Immature natural killer cell (primary cell): ENCODE data around the gene COBL. TPM values are rescaled to one million over a fixed set of nuclear protein-coding genes. Genes with fewer than 3 reads are reported as not detected.

ENCODE experiments used
- DNase-seq, 3 donors: peaks; one replicate each; pipeline ENCODE4 v3.0.0; 2022; ENCODE audit warnings: mixed read lengths in 1 of 3
- H3K27ac Mint-ChIP-seq, 6 donors: one replicate each; pipeline ENCODE4 v1.8.0; 2020; ENCODE audit warnings: mixed read lengths in 6 of 6, mild to moderate bottlenecking in 5 of 6, inconsistent platforms in 4 of 6, moderate library complexity in 3 of 6
- H3K27me3 Mint-ChIP-seq, 3 donors: one replicate each; pipeline ENCODE4 v1.8.0; 2020 to 2021; ENCODE audit warnings: low read depth in 3 of 3, mild to moderate bottlenecking in 3 of 3, mixed read lengths in 3 of 3, moderate library complexity in 3 of 3, inconsistent platforms in 1 of 3
- H3K36me3 Mint-ChIP-seq, 3 donors: one replicate each; pipeline ENCODE4 v1.8.0; 2020; ENCODE audit warnings: mixed read lengths in 3 of 3, inconsistent platforms in 2 of 3, mild to moderate bottlenecking in 2 of 3
- H3K4me1 Mint-ChIP-seq, 2 donors: one replicate each; pipeline ENCODE4 v1.8.0; 2020; ENCODE audit warnings: inconsistent platforms in 2 of 2, mild to moderate bottlenecking in 2 of 2, mixed read lengths in 2 of 2, moderate library complexity in 1 of 2
- H3K4me3 Mint-ChIP-seq, 5 donors: one replicate each; pipeline ENCODE4 v1.8.0; 2020; ENCODE audit warnings: mild to moderate bottlenecking in 5 of 5, mixed read lengths in 5 of 5, inconsistent platforms in 3 of 5, moderate library complexity in 3 of 5
- H3K9me3 Mint-ChIP-seq, 6 donors: one replicate each; pipeline ENCODE4 v1.8.0; 2020; ENCODE audit warnings: mild to moderate bottlenecking in 6 of 6, mixed read lengths in 6 of 6, inconsistent platforms in 4 of 6, moderate library complexity in 3 of 6
- polyA plus RNA-seq, 3 donors: library from polyadenylated mRNA; unstranded; fragments of 300-500 nt; fragmentation: Illumina TruSeq; gene quantifications; one replicate each; pipeline ENCODE4 v1.2.3, GENCODE V29; 2021

The COBL gene
- polyA plus RNA-seq, 3 donors from 2014 or later: not detected

GRCh38 chr7:51103718-51104117, 212.9 kb downstream of the COBL start:
- H3K27ac Mint-ChIP-seq: no peak overlapping the region
- no peaks in the 10 kb centered on the region for H3K36me3 Mint-ChIP-seq
- no peak overlapping the region for H3K4me3 Mint-ChIP-seq
- H3K9me3 Mint-ChIP-seq: peaks cover 0 to 3% (median 0%) of the 10 kb centered on the region in 6 donors
- no peak for DNase-seq
- H3K27me3 Mint-ChIP-seq: peaks cover 0 to 7% (median 1%) of the 10 kb centered on the region in 3 donors
- no peaks in the 10 kb centered on the region for H3K4me1 Mint-ChIP-seq

GRCh38 chr7:51102828-51103227, 213.8 kb downstream of the COBL start:
- Mint-ChIP-seq H3K4me3 (no peak overlapping the region), H3K4me1 (no peaks in the 10 kb centered on the region), H3K9me3 (peaks cover 0 to 6% (median 2%) of the 10 kb centered on the region in 6 donors), H3K27ac (no peak overlapping the region), H3K36me3 (no peaks in the 10 kb centered on the region), H3K27me3 (peaks cover 0 to 7% (median 0%) of the 10 kb centered on the region in 3 donors)
- DNase-seq: no peak

- Mint-ChIP-seq H3K27me3 (peaks cover 0 to 6% (median 0%) of the 10 kb centered on the region in 3 donors), H3K4me1 (no peaks in the 10 kb centered on the region), H3K36me3 (no peaks in the 10 kb centered on the region), H3K9me3 (peaks cover 0 to 15% (median 4%) of the 10 kb centered on the region in 6 donors), H3K4me3 (no peak overlapping the region), H3K27ac (no peak overlapping the region)
- no peak for DNase-seq
These were observed 215.4 kb downstream of the COBL start for GRCh38 chr7:51101111-51101757.

- Mint-ChIP-seq H3K4me1 (no peaks in the 10 kb centered on the region), H3K36me3 (peaks cover 0 to 9% (median 7%) of the 10 kb centered on the region in 3 donors), H3K27me3 (peaks cover 2 to 7% (median 2%) of the 10 kb centered on the region in 3 donors), H3K27ac (no peak overlapping the region), H3K4me3 (no peak overlapping the region), H3K9me3 (peaks cover 12 to 25% (median 15%) of the 10 kb centered on the region in 6 donors)
- no peak for DNase-seq
These were observed 226.2 kb downstream of the COBL start for GRCh38 chr7:51090411-51090810.

GRCh38 chr7:51085034-51085692, 231.4 kb downstream of the COBL start:
- DNase-seq: no peak
- Mint-ChIP-seq H3K27me3 (peaks cover 0 to 4% (median 2%) of the 10 kb centered on the region in 3 donors), H3K4me1 (no peaks in the 10 kb centered on the region), H3K27ac (no peak overlapping the region), H3K36me3 (no peaks in the 10 kb centered on the region), H3K9me3 (peaks cover 0 to 5% (median 0%) of the 10 kb centered on the region in 6 donors), H3K4me3 (no peak overlapping the region)

- H3K36me3 Mint-ChIP-seq: no peaks in the 10 kb centered on the region
These were observed 232.5 kb downstream of the COBL start for GRCh38 chr7:51084121-51084520.

GRCh38 chr7:51082940-51083533, 233.6 kb downstream of the COBL start:
- peaks cover 0 to 2% (median 2%) of the 10 kb centered on the region in 3 donors for H3K27me3 Mint-ChIP-seq
- H3K9me3 Mint-ChIP-seq: peaks cover 0 to 5% (median 0%) of the 10 kb centered on the region in 6 donors
- no peaks in the 10 kb centered on the region for H3K36me3 Mint-ChIP-seq
- no peak overlapping the region for H3K4me3 Mint-ChIP-seq
- no peak for DNase-seq
- H3K27ac Mint-ChIP-seq: no peak overlapping the region
- no peaks in the 10 kb centered on the region for H3K4me1 Mint-ChIP-seq

More at GRCh38 chr7:51084121-51084520, 232.5 kb downstream of the COBL start:
- Mint-ChIP-seq H3K9me3 (peaks cover 0 to 5% (median 0%) of the 10 kb centered on the region in 6 donors), H3K27ac (no peak overlapping the region), H3K4me3 (no peak overlapping the region), H3K4me1 (no peaks in the 10 kb centered on the region), H3K27me3 (peaks cover 0 to 4% (median 2%) of the 10 kb centered on the region in 3 donors)
- no peak for DNase-seq

GRCh38 chr7:51082096-51082840, 234.3 kb downstream of the COBL start:
- peaks cover 0 to 2% (median 2%) of the 10 kb centered on the region in 3 donors for H3K27me3 Mint-ChIP-seq
- no peak overlapping the region for H3K4me3 Mint-ChIP-seq
- no peak overlapping the region for H3K27ac Mint-ChIP-seq
- DNase-seq: no peak
- H3K36me3 Mint-ChIP-seq: no peaks in the 10 kb centered on the region
- peaks cover 0 to 5% (median 0%) of the 10 kb centered on the region in 6 donors for H3K9me3 Mint-ChIP-seq
- H3K4me1 Mint-ChIP-seq: no peaks in the 10 kb centered on the region

GRCh38 chr7:51081270-51081890, 235.2 kb downstream of the COBL start:
- no peaks in the 10 kb centered on the region for H3K36me3 Mint-ChIP-seq
- H3K4me3 Mint-ChIP-seq: no peak overlapping the region
- peaks cover 0 to 4% (median 0%) of the 10 kb centered on the region in 6 donors for H3K9me3 Mint-ChIP-seq
- H3K27ac Mint-ChIP-seq: no peak overlapping the region
- DNase-seq: no peak
- H3K27me3 Mint-ChIP-seq: peaks cover 0 to 2% (median 2%) of the 10 kb centered on the region in 3 donors
- H3K4me1 Mint-ChIP-seq: no peaks in the 10 kb centered on the region

GRCh38 chr7:51080622-51081269, 235.9 kb downstream of the COBL start:
- H3K36me3 Mint-ChIP-seq: no peaks in the 10 kb centered on the region
- H3K4me1 Mint-ChIP-seq: no peaks in the 10 kb centered on the region
- H3K27ac Mint-ChIP-seq: no peak overlapping the region
- H3K27me3 Mint-ChIP-seq: peaks cover 0 to 4% (median 2%) of the 10 kb centered on the region in 3 donors
- peaks cover 0 to 2% (median 0%) of the 10 kb centered on the region in 6 donors for H3K9me3 Mint-ChIP-seq
- H3K4me3 Mint-ChIP-seq: no peak overlapping the region
- DNase-seq: no peak

GRCh38 chr7:51080216-51080615, 236.4 kb downstream of the COBL start:
- Mint-ChIP-seq H3K4me3 (no peak overlapping the region), H3K27ac (no peak overlapping the region), H3K36me3 (no peaks in the 10 kb centered on the region), H3K27me3 (peaks cover 0 to 4% (median 2%) of the 10 kb centered on the region in 3 donors), H3K4me1 (no peaks in the 10 kb centered on the region), H3K9me3 (peaks cover 0 to 2% (median 0%) of the 10 kb centered on the region in 6 donors)
- DNase-seq: no peak

GRCh38 chr7:51079494-51079893, 237.1 kb downstream of the COBL start:
- Mint-ChIP-seq H3K27ac (no peak overlapping the region), H3K36me3 (no peaks in the 10 kb centered on the region), H3K27me3 (peaks cover 0 to 2% (median 2%) of the 10 kb centered on the region in 3 donors), H3K4me1 (no peaks in the 10 kb centered on the region), H3K9me3 (peaks cover 0 to 2% (median 0%) of the 10 kb centered on the region in 6 donors), H3K4me3 (no peak overlapping the region)
- DNase-seq: no peak

GRCh38 chr7:51078653-51079052, 238.0 kb downstream of the COBL start:
- Mint-ChIP-seq H3K9me3 (peaks cover 0 to 2% (median 0%) of the 10 kb centered on the region in 6 donors), H3K4me3 (no peak overlapping the region), H3K4me1 (no peaks in the 10 kb centered on the region), H3K36me3 (no peaks in the 10 kb centered on the region), H3K27ac (no peak overlapping the region), H3K27me3 (peaks cover 0 to 2% (median 2%) of the 10 kb centered on the region in 3 donors)
- DNase-seq: no peak
